OCI-LY1 (cell line): Measurements from ENCODE around the gene DENND1A.

Experiments used
- EZH2 ChIP-seq: fragments of 200-600 bp; sonication (generic), shearing (Covaris generic); IDR thresholded peaks from 2 replicates; pipeline ENCODE4 v1.8.0; 2017; ENCODE audit warnings: borderline replicate concordance, mixed run types, mild to moderate bottlenecking, antibody characterized with exemption, low read length, moderate library complexity, mixed read lengths
- TF ChIP-seq, protein P1 (sequence below): fragments of 200-600 bp; sonication (generic), shearing (Covaris generic); IDR thresholded peaks from 2 replicates; pipeline ENCODE4 v1.5.1; 2017; ENCODE audit warnings: mild to moderate bottlenecking, antibody characterized with exemption, low read length, moderate library complexity, mixed read lengths

DNA sequence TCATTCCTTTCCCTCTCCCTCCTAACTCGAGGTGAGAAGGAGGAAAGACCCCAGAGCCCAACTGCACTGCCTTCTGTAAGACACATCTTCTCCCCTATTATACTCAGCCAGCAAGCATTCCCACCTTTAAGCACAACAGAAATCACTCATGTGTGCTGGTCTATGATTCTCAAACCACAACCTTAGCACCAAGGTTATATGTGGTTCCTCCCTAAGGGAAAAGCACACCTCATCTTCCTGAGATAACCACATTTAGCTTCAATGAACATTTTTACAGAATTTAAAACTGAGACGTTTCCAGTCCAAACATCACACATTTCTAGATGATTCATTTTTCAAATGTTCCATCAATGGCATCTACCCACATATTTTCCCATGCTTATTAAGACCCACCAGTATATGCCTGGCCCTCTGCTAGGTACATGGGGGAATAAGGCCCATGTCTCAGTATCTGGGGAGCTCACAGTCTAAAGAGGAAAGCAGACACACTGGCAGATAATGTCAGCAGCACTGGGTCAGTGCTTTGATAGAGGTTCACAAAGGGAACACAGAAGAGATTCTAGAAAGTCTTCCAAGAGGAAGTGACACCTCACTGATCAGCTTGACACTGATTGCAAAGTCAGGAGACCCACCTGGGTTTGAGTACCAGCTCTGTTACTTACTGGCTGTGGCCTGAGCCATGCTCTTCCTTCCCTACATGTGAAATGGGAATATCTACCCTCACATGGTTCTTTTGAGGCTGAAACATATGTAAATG, 245.4 kb downstream of the DENND1A start:
- TF ChIP-seq, protein P1, sequence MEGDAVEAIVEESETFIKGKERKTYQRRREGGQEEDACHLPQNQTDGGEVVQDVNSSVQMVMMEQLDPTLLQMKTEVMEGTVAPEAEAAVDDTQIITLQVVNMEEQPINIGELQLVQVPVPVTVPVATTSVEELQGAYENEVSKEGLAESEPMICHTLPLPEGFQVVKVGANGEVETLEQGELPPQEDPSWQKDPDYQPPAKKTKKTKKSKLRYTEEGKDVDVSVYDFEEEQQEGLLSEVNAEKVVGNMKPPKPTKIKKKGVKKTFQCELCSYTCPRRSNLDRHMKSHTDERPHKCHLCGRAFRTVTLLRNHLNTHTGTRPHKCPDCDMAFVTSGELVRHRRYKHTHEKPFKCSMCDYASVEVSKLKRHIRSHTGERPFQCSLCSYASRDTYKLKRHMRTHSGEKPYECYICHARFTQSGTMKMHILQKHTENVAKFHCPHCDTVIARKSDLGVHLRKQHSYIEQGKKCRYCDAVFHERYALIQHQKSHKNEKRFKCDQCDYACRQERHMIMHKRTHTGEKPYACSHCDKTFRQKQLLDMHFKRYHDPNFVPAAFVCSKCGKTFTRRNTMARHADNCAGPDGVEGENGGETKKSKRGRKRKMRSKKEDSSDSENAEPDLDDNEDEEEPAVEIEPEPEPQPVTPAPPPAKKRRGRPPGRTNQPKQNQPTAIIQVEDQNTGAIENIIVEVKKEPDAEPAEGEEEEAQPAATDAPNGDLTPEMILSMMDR, result no peak
- TF ChIP-seq EZH2, result no peak
